SK-N-SH treated with all-trans-retinoic acid at 6 μM for 48 hours (cell line): ENCODE data around the gene TTC7B.

ENCODE experiments used
- ATAC-seq: fragments of 200-7000 bp; cut with Tn5 transposase; 3 replicates; pipeline ENCODE4 v1.9.1; 2020; ENCODE audit warnings: mild to moderate bottlenecking, moderate library complexity
- ARNTL ChIP-seq: fragments of 450-650 bp; formaldehyde crosslinking; IDR thresholded peaks from 2 replicates; pipeline ENCODE4 v1.5.0; 2020; ENCODE audit warnings: low read depth, mild to moderate bottlenecking, moderate library complexity, borderline replicate concordance
- BACH2 ChIP-seq: fragments of 250-450 bp; sonication (Bioruptor Pico); IDR thresholded peaks from 2 replicates; pipeline ENCODE4 v1.9.0; 2021; ENCODE audit warnings: mild to moderate bottlenecking, borderline replicate concordance
- CREB5 ChIP-seq: fragments of 250-450 bp; sonication (Bioruptor Pico); IDR thresholded peaks from 2 replicates; pipeline ENCODE4 v1.5.1; 2020; ENCODE audit warnings: low read depth, mild to moderate bottlenecking, moderate library complexity
- CSDC2 ChIP-seq: fragments of 250-450 bp; sonication (Bioruptor Pico); IDR thresholded peaks from 2 replicates; pipeline ENCODE4 v1.5.0; 2020; ENCODE audit warnings: mild to moderate bottlenecking, moderate library complexity
- ESRRG ChIP-seq: fragments of 250-450 bp; sonication (Bioruptor Pico); IDR thresholded peaks from 2 replicates; pipeline ENCODE4 v1.6.1; 2021; ENCODE audit warnings: mild to moderate bottlenecking
- GLIS3 ChIP-seq: fragments of 250-450 bp; sonication (Bioruptor Pico); IDR thresholded peaks from 2 replicates; pipeline ENCODE4 v1.5.0; 2020; ENCODE audit warnings: mild to moderate bottlenecking, moderate library complexity
- ISL1 ChIP-seq: fragments of 250-450 bp; sonication (Bioruptor Pico); IDR thresholded peaks from 2 replicates; pipeline ENCODE4 v2.1.2; 2022; ENCODE audit warnings: mild to moderate bottlenecking, moderate library complexity
- OSR1 ChIP-seq: fragments of 250-450 bp; sonication (Bioruptor Pico); IDR thresholded peaks from 2 replicates; pipeline ENCODE4 v1.8.0; 2022; ENCODE audit warnings: moderate library complexity, mild to moderate bottlenecking, inconsistent platforms
- PATZ1 ChIP-seq: fragments of 250-450 bp; sonication (Bioruptor Pico); IDR thresholded peaks from 2 replicates; pipeline ENCODE4 v1.8.0; 2020; ENCODE audit warnings: mild to moderate bottlenecking, moderate library complexity, borderline replicate concordance
- POU6F1 ChIP-seq: fragments of 250-450 bp; sonication (Bioruptor Pico); IDR thresholded peaks from 2 replicates; pipeline ENCODE4 v1.8.0; 2021; ENCODE audit warnings: low read depth, mild to moderate bottlenecking, moderate library complexity, borderline replicate concordance
- PPARA ChIP-seq: fragments of 250-450 bp; sonication (Bioruptor Pico); IDR thresholded peaks from 2 replicates; pipeline ENCODE4 v1.5.0; 2020; ENCODE audit warnings: mild to moderate bottlenecking, borderline replicate concordance
- SNAI2 ChIP-seq: fragments of 250-450 bp; sonication (Bioruptor Pico); IDR thresholded peaks from 2 replicates; pipeline ENCODE4 v1.5.0; 2020; ENCODE audit warnings: mild to moderate bottlenecking, moderate library complexity
- TCF4 ChIP-seq: fragments of 250-450 bp; sonication (Bioruptor Pico); IDR thresholded peaks from 2 replicates; pipeline ENCODE4 v1.8.0; 2021; ENCODE audit warnings: mild to moderate bottlenecking, moderate library complexity, borderline replicate concordance
- TOX ChIP-seq: fragments of 250-450 bp; sonication (Bioruptor Pico); IDR thresholded peaks from 2 replicates; pipeline ENCODE4 v1.8.0; 2021; ENCODE audit warnings: mild to moderate bottlenecking, moderate library complexity, borderline replicate concordance
- TSHZ2 ChIP-seq: fragments of 250-450 bp; sonication (Bioruptor Pico); IDR thresholded peaks from 2 replicates; pipeline ENCODE4 v1.5.0; 2020; ENCODE audit warnings: mild to moderate bottlenecking, moderate library complexity
- ZC3H10 ChIP-seq: fragments of 250-450 bp; sonication (Bioruptor Pico); IDR thresholded peaks from 2 replicates; pipeline ENCODE4 v1.5.1; 2021; ENCODE audit warnings: mild to moderate bottlenecking, moderate library complexity
- ZFP3 ChIP-seq: fragments of 250-450 bp; sonication (Bioruptor Pico); IDR thresholded peaks from 2 replicates; pipeline ENCODE4 v1.5.0; 2020; ENCODE audit warnings: mild to moderate bottlenecking, moderate library complexity
- ZFP30 ChIP-seq: fragments of 450-650 bp; formaldehyde crosslinking; IDR thresholded peaks from 2 replicates; pipeline ENCODE4 v1.5.0; 2022; ENCODE audit warnings: mild to moderate bottlenecking, moderate library complexity
- ZNF565 ChIP-seq: fragments of 450-650 bp; formaldehyde crosslinking; conservative IDR thresholded peaks from 2 replicates; pipeline ENCODE4 v1.5.0; 2020; ENCODE audit warnings: low read depth, mild to moderate bottlenecking, moderate library complexity
- ZNF70 ChIP-seq: fragments of 450-650 bp; formaldehyde crosslinking; IDR thresholded peaks from 2 replicates; pipeline ENCODE4 v1.5.0; 2020; ENCODE audit warnings: mild to moderate bottlenecking, moderate library complexity
- ZNF8 ChIP-seq: fragments of 450-650 bp; formaldehyde crosslinking; IDR thresholded peaks from 2 replicates; pipeline ENCODE4 v1.5.0; 2020; ENCODE audit warnings: mild to moderate bottlenecking, moderate library complexity

The TTC7B gene

GRCh38 chr14:90669731-90670130 is 146.5 kb downstream of the TTC7B start (continued):
- no peak for TF ChIP-seq CREB5

GRCh38 chr14:90666571-90666970 is 149.7 kb downstream of the TTC7B start:
- TF ChIP-seq PPARA (CRISPR knock-in tag) (no peak), ZFP30 (CRISPR knock-in tag) (no peak), OSR1 (CRISPR knock-in tag) (no peak), ISL1 (CRISPR knock-in tag) (no peak), ESRRG (CRISPR knock-in tag) (no peak), CREB5 (no peak), CSDC2 (no peak), ZFP3 (CRISPR knock-in tag) (no peak), ZNF8 (CRISPR knock-in tag) (no peak), ZC3H10 (CRISPR knock-in tag) (no peak), BACH2 (CRISPR knock-in tag) (no peak), SNAI2 (CRISPR knock-in tag) (no peak), TOX (no peak), POU6F1 (CRISPR knock-in tag) (no peak), ZNF565 (CRISPR knock-in tag) (no peak), ARNTL (CRISPR knock-in tag) (no peak), TCF4 (CRISPR knock-in tag) (no peak), GLIS3 (CRISPR knock-in tag) (no peak)
- TF ChIP-seq, all 23 proteins: peak for 0
- ATAC-seq = no peak

- ATAC-seq = no peak
- TF ChIP-seq PATZ1 (CRISPR knock-in tag) (no peak), ZFP3 (CRISPR knock-in tag) (no peak), ZNF565 (CRISPR knock-in tag) (no peak)
- TF ChIP-seq, all 23 proteins: peak for 0
Observed at GRCh38 chr14:90665321-90666000, 150.8 kb downstream of the TTC7B start.

- TF ChIP-seq BACH2 (CRISPR knock-in tag) = no peak
- no peak for TF ChIP-seq TSHZ2 (CRISPR knock-in tag)
- TF ChIP-seq ARNTL (CRISPR knock-in tag) = no peak
- no peak for TF ChIP-seq CREB5
- no peak for TF ChIP-seq OSR1 (CRISPR knock-in tag)
- TF ChIP-seq SNAI2 (CRISPR knock-in tag) = no peak
- no peak for TF ChIP-seq ZNF70 (CRISPR knock-in tag)
- no peak for ATAC-seq
Observed at GRCh38 chr14:90664911-90665310, 151.3 kb downstream of the TTC7B start.
